HG03039 (cell line): ENCODE results near the gene MIOX.

ENCODE experiments used
- ATAC-seq: cut with Tn5 transposase; IDR thresholded peaks from one replicate; pipeline ENCODE4 v1.9.1; 2021; ENCODE audit warnings: mild to moderate bottlenecking, moderate library complexity; ENCODE audit not compliant: unreplicated experiment

MIOX gene

DNA sequence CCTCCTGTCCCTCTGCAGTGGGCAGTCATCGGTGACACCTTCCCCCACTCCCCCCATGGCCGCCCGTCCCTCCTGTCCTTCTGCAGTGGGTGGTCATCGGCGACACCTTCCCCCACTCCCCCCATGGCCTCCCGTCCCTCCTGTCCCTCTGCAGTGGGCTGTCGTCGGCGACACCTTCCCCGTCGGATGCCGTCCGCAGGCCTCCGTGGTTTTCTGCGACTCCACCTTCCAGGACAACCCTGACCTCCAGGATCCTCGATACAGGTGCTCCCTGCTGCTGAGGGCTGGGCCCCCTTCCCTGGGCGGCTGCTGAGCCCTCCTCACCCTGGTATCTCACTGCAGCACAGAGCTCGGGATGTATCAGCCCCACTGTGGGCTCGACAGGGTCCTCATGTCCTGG, 2.2 kb downstream of the MIOX start:
- no peak for ATAC-seq

DNA sequence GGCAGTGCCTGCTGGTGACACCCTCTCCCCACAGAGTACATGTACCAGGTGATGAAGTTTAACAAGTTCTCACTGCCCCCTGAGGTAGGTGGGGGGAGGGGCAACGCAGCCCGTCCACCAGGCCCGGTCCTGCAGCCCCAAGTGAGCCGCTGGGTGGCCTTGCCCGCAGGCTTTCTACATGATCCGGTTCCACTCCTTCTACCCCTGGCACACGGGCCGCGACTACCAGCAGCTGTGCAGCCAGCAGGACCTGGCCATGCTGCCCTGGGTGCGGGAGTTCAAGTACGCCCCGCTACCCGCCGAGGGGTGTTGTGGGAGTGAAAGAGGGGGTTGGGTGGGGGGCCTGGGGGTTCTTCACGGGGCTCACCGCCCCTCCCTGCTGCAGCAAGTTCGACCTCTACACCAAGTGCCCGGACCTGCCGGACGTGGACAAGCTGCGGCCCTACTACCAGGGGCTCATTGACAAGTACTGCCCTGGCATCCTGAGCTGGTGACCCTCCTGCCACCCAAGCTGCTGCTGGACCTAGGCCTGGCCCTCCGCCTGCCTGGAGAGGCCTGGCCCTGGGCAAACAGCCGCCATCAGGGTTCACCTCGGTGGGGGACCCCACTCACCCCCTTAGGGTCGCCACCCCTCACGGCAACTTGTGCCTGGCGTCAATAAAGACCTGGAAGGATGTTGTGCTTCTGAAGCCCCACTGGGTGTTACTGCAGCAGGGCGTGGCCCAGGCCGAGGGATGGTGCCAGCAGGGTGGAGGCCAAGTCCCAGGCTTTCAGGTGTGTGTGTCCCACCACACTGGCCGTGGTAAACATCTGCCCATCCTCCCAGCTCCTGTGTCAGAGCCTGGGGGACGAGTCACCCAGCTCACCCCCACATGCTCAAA, 2.9 kb downstream of the MIOX start:
- no peak for ATAC-seq

DNA sequence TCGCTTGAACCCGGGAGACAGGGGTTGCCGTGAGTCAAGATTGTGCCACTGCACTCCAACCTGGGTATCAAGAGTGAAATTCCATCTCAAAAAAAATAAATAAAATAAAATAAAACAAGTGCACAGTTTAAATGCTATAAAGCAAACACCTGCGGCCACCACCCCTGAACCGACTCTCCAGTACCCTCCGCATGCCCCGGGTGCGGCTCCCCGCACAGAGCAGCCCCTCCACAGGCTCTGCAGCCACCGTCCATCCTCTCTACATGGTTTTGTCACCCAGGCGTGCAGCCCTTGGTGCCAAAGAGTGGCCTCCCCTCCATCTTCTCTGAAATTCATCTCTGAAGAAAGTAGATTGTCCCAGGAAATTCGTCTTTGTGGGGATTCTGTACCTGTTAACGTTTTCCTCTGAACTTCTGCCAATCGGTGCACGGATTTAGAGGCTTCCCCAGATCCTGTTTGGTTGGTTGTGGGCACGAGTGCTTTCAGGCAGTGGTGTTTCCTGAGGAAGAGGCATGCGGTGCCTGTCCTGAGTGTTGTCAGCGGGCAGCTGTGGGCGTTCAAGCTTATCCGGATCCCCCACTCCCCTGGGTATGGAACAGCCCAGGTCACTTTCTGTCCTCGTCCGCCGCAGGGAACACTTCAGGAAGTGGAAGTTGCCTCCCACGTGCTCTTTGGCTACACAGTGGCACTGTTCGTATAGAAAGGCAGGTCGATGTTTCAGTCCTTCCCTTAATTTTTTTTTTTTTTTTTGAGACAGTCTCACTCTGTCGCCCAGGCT, 4.1 kb downstream of the MIOX start:
- no peak for ATAC-seq

DNA sequence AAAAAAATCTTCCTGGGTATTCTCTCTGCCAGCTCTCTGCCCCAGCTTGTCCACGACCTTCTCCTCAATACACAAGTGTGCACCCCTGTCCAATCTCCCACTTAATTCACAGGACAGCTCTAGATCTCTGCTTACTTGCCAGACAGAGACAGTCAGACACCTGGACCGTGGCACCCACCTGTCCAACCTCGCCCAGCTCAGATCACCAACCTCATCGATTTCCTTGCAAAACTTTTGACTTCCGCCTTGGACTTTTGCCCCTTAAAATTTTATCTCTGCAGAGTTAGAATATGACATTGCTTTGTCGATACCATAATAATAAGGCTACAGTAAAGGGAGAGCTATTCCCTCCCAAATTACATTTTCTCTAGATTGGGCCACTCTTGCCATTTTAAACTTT, 10.4 kb downstream of the MIOX start:
- no peak for ATAC-seq

DNA sequence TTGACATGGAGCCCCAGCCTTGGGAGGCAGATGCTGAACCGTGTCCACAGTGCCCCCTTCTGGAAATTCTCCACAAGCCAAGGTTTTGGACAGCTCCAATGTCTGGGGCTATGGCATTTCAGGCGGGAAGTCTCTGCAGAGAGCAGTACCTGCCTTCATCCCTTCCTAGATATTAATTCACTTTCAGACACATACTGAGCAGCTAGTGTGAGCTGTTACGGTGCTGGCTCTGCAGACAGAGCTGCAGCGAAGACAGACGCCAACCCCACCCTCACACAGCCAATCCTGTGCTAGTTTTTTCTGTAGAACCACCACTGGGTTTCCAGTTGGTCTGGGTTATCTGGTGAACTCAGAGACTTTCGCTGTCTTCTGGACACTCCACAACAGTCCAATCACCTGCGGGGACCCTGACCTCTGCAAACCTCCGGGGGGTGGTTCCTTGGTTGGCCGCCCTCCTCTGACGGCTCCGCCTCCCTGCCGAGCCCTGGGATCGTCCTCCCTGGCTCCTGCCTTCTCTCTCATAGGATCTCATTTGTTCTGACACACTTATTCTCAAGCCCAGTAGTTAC, 11.7 kb downstream of the MIOX start:
- ATAC-seq = no peak

DNA sequence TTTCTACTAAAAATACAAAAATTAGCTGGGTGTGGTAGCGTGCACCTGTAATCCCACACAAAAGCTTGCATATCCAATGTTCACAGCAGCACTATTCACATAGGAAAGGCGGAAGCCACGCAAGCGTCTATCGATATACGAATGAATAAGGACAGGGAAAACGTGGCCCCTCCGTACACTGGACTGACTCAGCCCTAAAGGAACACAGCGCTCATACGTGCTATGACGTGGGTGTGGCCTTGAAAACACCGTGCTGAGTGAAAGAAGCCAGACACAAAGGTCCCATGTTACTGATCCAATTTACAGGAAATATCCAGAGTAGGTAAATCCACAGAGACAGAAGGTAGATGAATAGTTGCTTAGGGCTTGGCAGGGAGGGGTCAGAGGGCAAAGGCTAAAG, 13.8 kb downstream of the MIOX start:
- ATAC-seq = no peak

DNA sequence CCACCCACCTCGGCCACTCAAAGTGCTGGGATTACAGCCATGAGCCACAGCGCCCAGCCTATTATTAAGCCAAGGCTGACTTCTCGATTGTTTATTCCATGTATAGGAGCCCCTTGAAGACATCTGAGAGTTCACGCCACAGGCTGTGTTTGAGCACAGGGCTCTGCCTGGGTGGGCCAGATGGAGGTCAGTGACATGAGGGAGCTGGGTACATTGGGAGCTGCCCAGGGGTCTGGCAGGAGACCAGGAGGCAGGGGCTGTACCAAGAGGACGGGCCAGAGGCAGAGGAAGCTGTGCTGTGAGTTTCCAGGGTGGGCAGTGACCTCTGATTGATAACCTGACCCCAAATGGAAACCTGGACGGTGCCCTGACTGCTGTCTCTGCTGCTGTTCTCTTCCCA, 15.4 kb downstream of the MIOX start:
- ATAC-seq = no peak

DNA sequence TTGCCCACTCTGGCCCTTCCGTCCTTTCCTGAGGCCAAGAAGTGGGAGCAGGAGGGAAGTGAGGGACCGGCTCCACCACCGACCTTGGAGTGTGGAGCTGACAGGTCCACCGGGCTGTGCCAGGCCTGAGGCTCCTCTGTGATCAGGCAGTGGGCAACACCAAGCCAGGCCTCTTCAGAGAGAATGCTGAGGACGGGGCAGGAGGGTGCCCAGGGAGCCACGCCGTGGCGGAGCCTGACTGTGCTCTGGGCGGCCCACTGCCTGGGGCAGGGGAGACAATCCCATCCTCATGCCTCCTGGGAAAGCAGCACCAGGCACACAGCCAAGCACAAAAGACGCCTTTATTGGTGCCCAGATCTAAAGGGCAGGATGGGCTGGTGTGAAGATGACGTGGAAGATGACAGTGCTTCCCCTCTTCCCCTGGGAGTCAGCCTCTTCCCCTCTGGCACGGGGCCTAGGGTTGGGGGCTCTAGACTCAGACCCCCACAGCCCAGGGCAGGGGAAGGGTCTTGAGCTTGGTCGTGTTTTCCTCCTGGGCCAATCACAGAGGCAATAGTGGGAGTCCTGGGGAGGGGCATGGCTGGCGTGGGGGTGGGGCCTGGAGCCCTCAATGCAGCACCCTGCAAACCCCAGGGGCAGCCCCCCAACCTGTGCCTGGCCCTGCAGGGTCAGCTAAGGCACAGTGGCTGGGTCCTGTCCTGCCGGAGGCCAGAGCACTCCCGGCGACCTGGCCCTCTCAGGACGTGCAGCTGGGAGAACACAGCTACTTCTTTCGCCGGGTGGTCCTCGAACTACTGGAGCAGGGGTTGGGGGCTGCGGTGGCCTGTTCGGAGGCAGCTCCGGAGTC, 16.2 kb downstream of the MIOX start:
- ATAC-seq = no peak

DNA sequence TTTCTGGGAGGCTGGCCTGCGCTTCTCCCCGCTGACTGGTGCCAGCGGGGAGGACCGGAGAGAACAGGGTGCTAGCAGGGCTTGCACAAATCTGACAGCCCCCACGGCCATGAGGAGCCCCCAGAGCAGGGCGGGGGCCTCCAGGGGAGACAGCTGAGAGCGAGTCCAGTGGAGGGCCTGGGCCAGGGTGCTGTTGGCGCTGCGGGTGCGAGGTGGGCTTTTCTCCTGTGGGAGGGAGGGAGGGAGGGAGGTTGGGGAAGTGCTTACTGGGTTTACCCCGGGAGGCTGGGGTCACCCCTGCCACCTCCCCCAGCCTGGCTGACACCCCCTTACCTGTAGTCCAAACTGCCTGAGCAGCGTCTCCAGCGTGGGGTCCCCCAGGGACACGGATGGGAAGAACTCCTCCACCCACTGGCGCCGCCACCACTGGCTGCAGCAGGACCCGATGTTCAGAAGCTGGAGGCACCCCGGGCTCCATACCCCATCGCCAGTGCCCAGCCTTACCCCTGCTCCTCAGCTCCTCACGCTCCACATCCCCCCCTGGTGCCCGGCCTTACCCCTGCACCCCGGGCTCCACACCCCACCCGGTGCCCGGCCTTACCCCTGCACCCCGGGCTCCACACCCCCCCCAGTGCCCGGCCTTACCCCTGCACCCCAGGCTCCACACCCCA, 17.0 kb downstream of the MIOX start:
- no peak for ATAC-seq

DNA sequence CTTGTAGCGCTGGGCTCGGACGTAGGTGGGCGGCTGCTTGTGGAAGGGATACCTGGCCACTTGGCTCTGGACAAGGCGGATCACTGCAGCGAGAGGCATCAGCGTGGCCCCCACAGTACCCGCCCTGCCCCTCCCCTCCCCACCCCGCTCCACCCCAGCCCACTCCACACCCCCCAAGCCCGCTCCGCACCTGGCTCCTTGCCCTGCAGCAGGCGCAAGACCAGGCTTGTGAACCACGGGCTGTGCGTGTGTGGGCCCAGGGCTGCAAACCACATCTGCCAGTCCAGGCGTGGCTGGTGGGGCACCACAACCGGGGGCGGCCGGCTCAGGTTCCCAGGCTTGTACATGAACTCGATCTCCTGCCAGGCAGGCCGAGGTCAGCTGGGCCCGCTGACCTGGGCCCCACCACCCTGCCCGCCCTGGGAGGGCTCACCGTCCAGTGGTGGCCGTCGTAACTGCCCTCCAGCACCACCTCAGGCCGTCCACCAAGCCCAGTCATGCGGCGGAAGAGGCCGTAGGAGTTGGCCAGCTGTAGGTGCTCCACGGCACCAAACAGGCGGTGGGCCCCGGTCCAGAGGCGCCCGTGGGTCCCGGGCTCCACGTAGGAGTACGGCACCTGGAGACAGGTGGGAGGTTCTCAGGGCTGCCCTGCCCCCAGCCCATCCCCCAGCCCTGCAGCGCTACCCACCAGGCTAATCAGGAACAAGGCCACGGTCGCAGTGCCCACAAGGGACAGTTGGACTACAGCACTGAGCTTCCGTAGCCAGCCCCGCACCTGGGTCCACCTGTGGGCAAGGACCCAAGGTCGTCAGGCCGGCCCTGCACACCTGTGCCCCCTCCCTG, 17.9 kb downstream of the MIOX start:
- no peak for ATAC-seq

DNA sequence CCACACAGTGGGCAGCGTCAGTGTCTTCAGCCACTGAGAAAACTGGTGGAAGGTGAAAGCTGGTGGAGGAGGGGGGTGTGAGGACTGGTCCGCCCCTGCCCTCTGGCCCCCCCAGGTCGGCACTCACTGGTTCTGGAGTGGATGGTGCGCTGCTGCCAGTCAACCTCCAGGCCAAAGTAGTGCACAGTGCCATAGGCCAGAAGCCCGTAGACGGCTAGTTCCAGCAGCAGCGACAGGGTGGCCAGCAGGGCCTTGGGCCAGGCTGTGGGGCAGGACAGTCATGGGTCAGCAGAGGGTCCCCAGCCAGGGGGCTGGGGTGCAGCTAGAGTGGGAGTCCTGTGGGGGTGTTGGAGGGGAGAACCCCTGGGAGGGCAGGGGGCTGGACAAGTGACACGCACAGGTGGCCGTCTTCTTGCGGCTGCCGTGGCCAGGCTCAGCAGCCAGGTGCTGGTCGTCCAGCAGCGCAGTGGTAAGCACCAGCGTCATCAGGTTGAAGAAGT, 18.7 kb downstream of the MIOX start:
- ATAC-seq = no peak

DNA sequence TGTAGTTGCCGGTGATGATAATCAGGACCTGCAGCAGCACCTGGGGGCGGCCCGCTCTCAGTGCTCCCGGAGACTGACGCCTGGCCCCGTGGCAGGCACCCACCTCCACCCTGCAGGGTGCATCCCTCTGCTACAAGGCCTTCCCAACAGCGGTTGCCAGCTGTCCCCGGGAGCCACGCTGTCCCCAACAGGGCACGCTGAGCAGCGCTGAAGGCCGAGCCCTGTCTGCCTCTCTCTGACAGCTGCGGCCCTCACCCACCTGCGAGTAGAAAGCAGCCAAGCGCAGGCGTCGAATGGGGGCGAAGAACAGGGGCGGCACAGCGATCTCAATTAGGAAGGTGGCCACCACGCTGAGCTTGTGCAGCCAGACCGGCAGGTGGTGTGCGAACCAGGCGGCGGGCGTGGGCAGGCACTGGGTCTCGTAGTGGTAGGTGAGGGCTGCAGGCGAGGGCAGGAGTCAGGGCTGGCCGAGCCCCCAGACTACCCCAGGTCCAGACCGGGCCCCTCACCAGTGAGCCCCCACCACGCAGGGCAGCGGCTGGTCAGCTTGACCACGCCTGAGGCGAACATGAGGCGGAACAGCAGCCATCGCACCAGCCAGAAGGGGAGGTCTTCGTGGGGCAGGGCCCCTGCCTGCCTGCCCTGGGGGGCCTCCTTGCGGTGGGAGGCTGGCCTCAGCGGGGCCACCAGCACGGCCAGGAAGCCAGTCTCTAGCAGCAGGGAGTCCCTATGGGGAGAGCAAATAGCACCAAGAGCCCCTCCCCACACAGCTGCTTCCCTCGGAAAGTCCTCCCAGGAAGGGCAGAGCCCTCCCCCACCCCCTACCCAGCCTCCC, 19.3 kb downstream of the MIOX start:
- ATAC-seq = no peak

DNA sequence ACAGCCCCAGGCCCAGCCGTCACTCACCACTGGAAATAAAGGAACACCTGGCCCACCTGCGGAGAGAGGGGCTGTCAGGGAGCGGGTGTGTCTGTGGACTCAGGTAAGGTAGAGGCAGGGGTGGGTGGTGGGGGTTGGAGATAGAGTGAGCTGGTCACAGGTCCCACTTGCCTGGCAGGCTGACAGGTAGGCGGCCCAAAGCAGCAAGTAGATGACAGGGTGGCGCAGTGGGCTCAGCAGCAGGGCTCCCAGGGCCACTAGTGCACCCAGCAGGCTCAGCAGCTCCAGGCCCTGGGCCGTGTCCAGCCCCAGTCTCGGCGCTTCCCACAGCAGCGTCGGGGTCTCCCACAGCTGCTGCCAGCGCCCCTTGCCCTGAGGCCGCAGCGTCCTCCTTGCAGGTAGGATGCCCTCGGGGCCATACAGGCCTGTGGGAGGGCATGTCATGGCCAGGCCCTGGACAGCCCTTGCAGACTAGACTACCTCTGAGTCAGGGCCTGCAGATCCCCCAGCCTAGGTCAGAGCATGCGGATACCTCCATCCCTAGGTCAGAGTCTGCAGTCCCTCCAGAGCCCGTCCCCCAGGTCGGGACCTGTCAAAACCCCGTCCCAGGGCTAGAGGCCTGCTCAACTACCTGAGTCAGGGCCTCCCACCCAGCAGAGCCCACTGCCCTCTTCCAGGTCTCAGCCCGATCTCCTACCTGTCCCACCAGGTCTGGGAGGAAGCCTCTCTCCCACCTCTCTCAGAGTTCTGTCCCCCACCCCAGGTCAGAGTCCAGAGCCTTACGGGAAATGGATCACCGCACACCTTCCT, 20.2 kb downstream of the MIOX start:
- ATAC-seq = peak; percentile 2

DNA sequence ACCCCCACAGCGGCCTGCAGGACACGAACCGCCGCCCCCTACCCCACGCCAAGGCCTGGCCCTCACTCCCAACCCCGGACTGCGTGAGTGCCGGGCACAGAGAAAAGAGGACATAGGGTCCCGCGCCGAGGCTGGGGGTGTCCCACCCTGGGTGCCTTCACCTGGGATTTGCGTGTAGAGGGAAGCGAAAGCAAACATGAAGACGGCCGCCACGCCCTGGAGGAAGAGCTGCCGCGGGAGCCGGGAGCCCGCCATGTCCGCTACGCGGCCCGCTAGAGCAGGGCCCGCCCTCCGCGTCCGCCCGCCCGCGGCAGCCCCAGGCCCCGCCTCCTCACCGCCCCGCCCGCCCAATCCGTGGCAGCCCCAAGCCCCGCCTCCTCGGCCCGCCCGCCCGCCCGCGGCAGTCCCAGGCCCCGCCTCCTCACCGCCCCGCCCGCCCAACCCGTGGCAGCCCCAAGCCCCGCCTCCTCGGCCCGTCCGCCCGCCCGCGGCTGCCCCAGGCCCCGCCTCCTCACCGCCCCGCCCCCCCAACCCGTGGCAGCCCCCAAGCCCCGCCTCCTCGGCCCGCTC, 20.8 kb downstream of the MIOX start, which contains the start of gene LMF2:
LMF2 (minus strand) TSS at position 282 of the 570 bp plus-strand sequence; CDS start at position 255, 27 bp downstream.
- ATAC-seq = peak; percentile 40

DNA sequence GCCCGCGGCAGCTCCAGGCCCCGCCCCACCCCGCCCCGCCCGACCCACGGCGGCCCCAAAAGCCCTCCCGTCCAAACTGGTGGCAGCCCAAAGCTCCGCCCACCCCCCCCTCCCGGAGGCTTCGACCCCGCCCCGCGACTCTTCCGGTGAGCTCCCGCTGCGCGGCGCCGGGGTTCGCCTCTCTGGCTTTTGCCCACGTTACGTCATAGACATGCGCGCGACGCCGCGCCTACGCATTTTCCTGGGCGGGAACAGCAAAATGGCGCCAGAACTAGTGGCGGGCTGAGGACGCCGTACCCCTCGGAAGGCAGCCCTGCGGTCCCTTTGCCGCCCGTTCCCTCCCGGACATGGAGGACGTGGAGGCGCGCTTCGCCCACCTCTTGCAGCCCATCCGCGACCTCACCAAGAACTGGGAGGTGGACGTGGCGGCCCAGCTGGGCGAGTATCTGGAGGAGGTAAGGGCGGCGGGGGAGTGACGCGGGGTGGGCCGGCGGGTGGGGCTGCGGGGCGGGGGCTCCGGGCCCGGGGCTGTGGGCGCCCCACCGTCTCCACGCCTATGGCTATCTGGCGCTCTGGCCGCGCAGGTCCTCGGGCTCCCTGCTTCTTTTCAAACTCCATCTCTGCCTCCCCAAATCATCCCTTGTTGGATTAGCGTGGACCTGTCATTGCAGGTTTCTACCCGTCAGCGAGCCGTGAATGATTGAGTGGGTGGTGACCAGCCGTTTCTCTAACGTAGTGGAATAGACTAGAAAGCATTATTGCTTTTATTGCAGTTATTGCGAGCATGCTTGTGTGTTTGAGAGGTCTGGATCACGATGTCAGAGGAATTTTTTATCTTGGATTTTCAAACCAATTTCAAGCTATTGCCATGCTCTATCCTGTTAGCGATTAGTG, 21.6 kb downstream of the MIOX start, which contains the start of gene NCAPH2:
NCAPH2 (plus strand) TSS at position 234 of the 894 bp plus-strand sequence; CDS start at position 348, 114 bp downstream.
- peak; percentile 53 for ATAC-seq

DNA sequence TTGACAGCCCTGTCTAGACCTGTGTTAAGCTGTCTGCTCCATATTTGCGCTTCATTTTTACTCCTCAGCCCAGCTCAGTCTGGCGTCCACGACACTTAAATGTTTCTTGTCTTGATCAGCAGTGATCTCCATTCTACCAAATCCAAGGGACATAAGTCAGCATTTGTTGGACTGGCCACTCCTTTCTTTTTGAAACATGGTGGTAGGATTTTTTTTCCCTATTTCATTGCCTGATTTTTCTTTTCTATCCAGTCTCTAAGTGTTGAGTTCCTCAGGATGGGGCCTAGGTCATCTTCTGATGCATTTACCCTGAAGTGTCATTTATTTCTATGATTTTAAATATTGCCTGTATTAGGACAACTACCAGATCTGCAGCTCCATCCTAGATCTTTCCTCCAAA, 22.2 kb downstream of the MIOX start:
- ATAC-seq = no peak
